ENCODE results near the gene GOSR2. TPM values are rescaled to one million over a fixed set of nuclear protein-coding genes. Genes with fewer than 3 reads are reported as not detected.
A peak's percentile ranks its signal among the peaks of the same experiment; 100 is the strongest.

The GOSR2 gene
- total and polyA plus RNA-seq, 2 of the 8 experiments (the other 6 are each of a cell fraction or from before 2014, with no cell fraction given) = 28.2 to 36.2 TPM

- Histone ChIP-seq H3K79me1 (ENCODE audit: low read depth, low read length) (no peaks in the 10 kb centered on the region), H2AFZ (ENCODE audit: low read length) (no peak overlapping the region), H3K9me3 (ENCODE audit: insufficient read depth in 2 of 2, low read depth in 1 of 2, low read length in 1 of 2) (no peaks in the 10 kb centered on the region), H2BK12ac (ENCODE audit: low read depth, low read length) (no peak overlapping the region), H3K18ac (ENCODE audit: extremely low read depth, low read length) (no peak overlapping the region), H3K4ac (replicated peaks; ENCODE audit: insufficient read length, low read depth, low read length) (no peak overlapping the region), H3K36me3 (ENCODE audit: control insufficient read depth in 2 of 4, insufficient read depth in 4 of 4, low read length in 3 of 4) (no peaks in the 10 kb centered on the region), H3K23ac (ENCODE audit: insufficient read length) (no peak overlapping the region), H3K27ac (ENCODE audit: low read depth, low read length) (no peak overlapping the region), H3K4me3 (ENCODE audit: extremely low read depth in 1 of 4, insufficient read depth in 2 of 4, low read depth in 3 of 4, low read length in 4 of 4) (no peak overlapping the region), H4K91ac (replicated peaks; ENCODE audit: insufficient read length, low read length) (no peak overlapping the region), H3K56ac (replicated peaks; ENCODE audit: insufficient read length, low read depth, low read length) (no peak overlapping the region), H2BK15ac (ENCODE audit: low read length) (no peak overlapping the region), H2BK5ac (ENCODE audit: low read depth, low read length) (no peak overlapping the region), H3K23me2 (ENCODE audit: low read depth, low read length) (no peaks in the 10 kb centered on the region), H2AK5ac (ENCODE audit: low read depth, low read length) (no peak overlapping the region), H3K9ac (replicated peaks in 1 of 4; ENCODE audit: extremely low read depth in 1 of 4, low read depth in 3 of 4, low read length in 3 of 4) (no peak overlapping the region), H3K27me3 (replicated peaks in 1 of 4; ENCODE audit: control insufficient read depth in 3 of 4, extremely low read depth in 1 of 4, insufficient read depth in 3 of 4, low read length in 3 of 4) (no peaks in the 10 kb centered on the region), H3K14ac (ENCODE audit: insufficient read length) (no peak overlapping the region), H2BK120ac (replicated peaks; ENCODE audit: low read depth, low read length) (no peak overlapping the region), H4K20me1 (replicated peaks in 1 of 2; ENCODE audit: control insufficient read depth in 1 of 2, insufficient read depth in 2 of 2, low read length in 2 of 2) (no peaks in the 10 kb centered on the region), H3K4me1 (replicated peaks in 1 of 4; ENCODE audit: control insufficient read depth in 3 of 4, insufficient read depth in 4 of 4, low read length in 3 of 4) (no peaks in the 10 kb centered on the region), H2BK20ac (ENCODE audit: low read length) (no peak overlapping the region), H4K8ac (ENCODE audit: extremely low read depth, insufficient read depth, low read length) (peak overlapping the region; percentile 18; the same call in 1 of the 2 replicates), H3K79me2 (ENCODE audit: control insufficient read depth in 1 of 2, insufficient read depth in 2 of 2, low read length in 2 of 2) (no peaks in the 10 kb centered on the region), H3K4me2 (ENCODE audit: insufficient read depth in 1 of 2, low read depth in 2 of 2, low read length in 2 of 2) (no peak overlapping the region), H4K5ac (ENCODE audit: insufficient read length, low read depth, low read length) (no peak overlapping the region)
- 93% methylated on average over 17 of the region's 19 CpGs; no CpG with 5 or more reads in 1 of the 2 experiments for WGBS, 2 experiments (ENCODE audit: extremely low coverage in 1 of 2, insufficient coverage in 1 of 2, insufficient read length in 1 of 2, insufficient replicate concordance in 2 of 2, low coverage in 1 of 2, low lambda C conversion rate in 2 of 2, missing lambda C conversion rate in 1 of 2)
- FAIRE-seq = no peak
- no peak for DNase-seq (ENCODE audit: low read depth in 1 of 2, low spot score in 2 of 2)
- CTCF ChIA-PET (ENCODE audit: partially characterized antibody) = interaction anchor here (0.7 to 4.3 kb wide), 4 partner anchors 9 to 39 kb away, joined by 3 to 41 read pairs (median 3); no protein-coding TSS in a partner anchor
- POLR2A ChIA-PET (ENCODE audit: partially characterized antibody) = no interaction called here
- TF ChIP-seq TBP (IDR thresholded peaks at IDR 0.05; ENCODE audit: low read depth, low read length) = no peak
- TF ChIP-seq MAX (IDR thresholded peaks at IDR 0.05) = no peak
- no peak for TF ChIP-seq NANOG (IDR thresholded peaks at IDR 0.05; ENCODE audit: insufficient read depth, low read depth, low read length, poor library complexity, severe bottlenecking)
- TF ChIP-seq, protein P1, sequence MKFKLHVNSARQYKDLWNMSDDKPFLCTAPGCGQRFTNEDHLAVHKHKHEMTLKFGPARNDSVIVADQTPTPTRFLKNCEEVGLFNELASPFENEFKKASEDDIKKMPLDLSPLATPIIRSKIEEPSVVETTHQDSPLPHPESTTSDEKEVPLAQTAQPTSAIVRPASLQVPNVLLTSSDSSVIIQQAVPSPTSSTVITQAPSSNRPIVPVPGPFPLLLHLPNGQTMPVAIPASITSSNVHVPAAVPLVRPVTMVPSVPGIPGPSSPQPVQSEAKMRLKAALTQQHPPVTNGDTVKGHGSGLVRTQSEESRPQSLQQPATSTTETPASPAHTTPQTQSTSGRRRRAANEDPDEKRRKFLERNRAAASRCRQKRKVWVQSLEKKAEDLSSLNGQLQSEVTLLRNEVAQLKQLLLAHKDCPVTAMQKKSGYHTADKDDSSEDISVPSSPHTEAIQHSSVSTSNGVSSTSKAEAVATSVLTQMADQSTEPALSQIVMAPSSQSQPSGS (IDR thresholded peaks at IDR 0.05; ENCODE audit: low read length) = no peak
- no peak for TF ChIP-seq RNF2 (IDR thresholded peaks at IDR 0.05; ENCODE audit: borderline replicate concordance, low read depth, low read length, missing control alignments, poor library complexity, severe bottlenecking)
- no peak for TF ChIP-seq SP1 (IDR thresholded peaks at IDR 0.05; ENCODE audit: low read depth, low read length)
- TF ChIP-seq, protein P2, sequence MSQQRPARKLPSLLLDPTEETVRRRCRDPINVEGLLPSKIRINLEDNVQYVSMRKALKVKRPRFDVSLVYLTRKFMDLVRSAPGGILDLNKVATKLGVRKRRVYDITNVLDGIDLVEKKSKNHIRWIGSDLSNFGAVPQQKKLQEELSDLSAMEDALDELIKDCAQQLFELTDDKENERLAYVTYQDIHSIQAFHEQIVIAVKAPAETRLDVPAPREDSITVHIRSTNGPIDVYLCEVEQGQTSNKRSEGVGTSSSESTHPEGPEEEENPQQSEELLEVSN (IDR thresholded peaks at IDR 0.05) = no peak
- TF ChIP-seq BACH1 (IDR thresholded peaks at IDR 0.05; ENCODE audit: low read length) = no peak
- no peak for TF ChIP-seq KDM5A (IDR thresholded peaks at IDR 0.05; ENCODE audit: low read length)
- TF ChIP-seq ZNF274 (IDR thresholded peaks at IDR 0.05; ENCODE audit: borderline replicate concordance, extremely low read depth, low read length) = no peak
Measured at GRCh38 chr17:46883871-46884520, 39.0 kb upstream of the GOSR2 start.
